GM23248 (cell line): Measurements from ENCODE around the gene NHLRC2.

Experiments used
- EZH2 ChIP-seq: fragments of 200-600 bp; sonication (generic); IDR thresholded peaks from 2 replicates; pipeline ENCODE4 v1.6.1; 2018; ENCODE audit warnings: antibody characterized with exemption, mild to moderate bottlenecking; ENCODE audit not compliant: insufficient read depth, poor library complexity, severe bottlenecking
- EZH2phosphoT487 ChIP-seq: fragments of 200-600 bp; sonication (generic); IDR thresholded peaks from 2 replicates; pipeline ENCODE4 v1.6.1; 2018; ENCODE audit warnings: antibody characterized with exemption, moderate library complexity, mild to moderate bottlenecking, low read depth; ENCODE audit not compliant: insufficient read depth

DNA sequence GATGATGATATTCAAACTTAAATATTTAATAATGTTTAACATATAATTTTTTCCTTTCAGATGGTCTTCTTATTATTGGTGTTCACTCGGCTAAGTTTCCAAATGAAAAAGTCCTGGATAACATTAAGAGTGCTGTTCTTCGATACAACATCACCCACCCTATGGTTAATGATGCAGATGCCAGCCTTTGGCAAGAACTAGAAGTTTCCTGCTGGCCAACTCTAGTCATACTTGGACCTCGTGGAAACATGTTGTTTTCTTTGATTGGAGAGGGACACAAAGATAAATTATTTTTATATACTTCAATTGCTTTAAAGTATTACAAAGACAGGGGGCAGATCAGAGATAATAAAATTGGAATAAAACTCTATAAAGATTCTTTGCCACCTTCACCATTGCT lies 22.0 kb downstream of the NHLRC2 start:
- no peak for TF ChIP-seq EZH2
- no peak for TF ChIP-seq EZH2phosphoT487
